CD4-positive, alpha-beta T cell treated with Interleukin-17A for 4 hours (primary cell): ENCODE results near the gene SERF2.

Experiments
- DNase-seq: peaks from one replicate; pipeline ENCODE4 v3.0.0-alpha.2; 2020; ENCODE audit warnings: mixed read lengths

The SERF2 gene

GRCh38 chr15:43791993-43792760 is at the start of gene SERF2:
TSS of gene SERF2 (plus strand) at chr15:43792320. CDS start at chr15:43792377, 57 bp downstream.
- peak; percentile 100 for DNase-seq

GRCh38 chr15:43746245-43746902 is 45.7 kb upstream of the SERF2 start, which contains the start of gene PDIA3:
TSS of gene PDIA3 (plus strand) at chr15:43746438. CDS start at chr15:43746540, 102 bp downstream.
- DNase-seq, result peak; percentile 86

GRCh38 chr15:43746903-43747309 is 45.2 kb upstream of the SERF2 start:
- DNase-seq, result peak; percentile 25

GRCh38 chr15:43748376-43748775 is 43.7 kb upstream of the SERF2 start:
- DNase-seq, result peak; percentile 3

DNA sequence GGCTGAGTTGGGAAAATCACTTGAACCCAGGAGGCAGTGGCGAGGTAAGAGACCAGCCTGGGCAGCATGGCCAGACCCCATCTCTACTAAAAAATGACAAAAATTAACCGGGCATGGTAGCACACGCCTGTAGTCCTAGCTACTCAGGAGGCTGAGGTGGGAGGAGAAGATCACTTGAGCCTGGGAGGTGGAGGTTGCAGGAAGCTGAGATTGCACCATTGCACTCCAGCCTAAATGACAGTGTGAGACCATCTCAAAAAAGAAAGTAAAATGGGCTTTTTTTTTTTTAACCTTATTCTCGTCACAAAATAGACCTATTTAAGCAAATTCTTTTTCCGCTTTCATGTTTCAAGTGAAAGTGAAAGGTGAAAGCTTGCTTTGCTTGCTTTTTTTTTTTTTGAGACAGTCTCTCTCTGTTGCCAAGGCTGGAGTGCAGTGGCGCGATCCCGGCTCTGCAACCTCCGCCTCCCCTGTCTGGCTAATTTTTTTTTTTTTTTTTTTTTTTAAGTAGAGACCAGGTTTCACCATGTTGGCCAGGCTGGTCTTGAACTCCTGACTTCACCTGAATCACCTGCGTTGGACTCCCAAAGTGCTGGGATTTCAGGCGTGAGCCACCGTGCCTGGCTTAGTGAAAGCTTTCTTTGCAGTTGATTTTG is 42.3 kb upstream of the SERF2 start:
- peak; percentile 44 for DNase-seq

DNA sequence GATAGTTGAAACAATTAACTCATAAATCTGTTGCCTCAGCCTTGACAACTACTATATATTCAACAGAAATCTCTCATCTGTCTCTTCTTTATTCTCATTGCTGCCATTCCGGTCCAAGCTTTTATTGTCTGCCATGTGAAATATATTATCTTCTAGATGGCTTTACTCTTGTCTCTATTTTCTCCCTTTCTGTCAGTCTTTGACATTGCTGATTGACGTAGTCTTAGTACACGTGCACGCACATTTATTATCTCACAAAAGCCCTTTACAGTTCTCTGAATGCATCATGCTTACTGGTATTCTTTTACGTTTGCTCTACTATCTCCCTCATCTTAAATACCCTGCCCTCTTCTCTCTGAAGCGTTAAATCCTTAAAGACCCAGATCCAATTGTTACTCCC is 40.2 kb upstream of the SERF2 start:
- DNase-seq, result no peak

- DNase-seq, result no peak
Measured at GRCh38 chr15:43762824-43763223, 29.3 kb upstream of the SERF2 start.

GRCh38 chr15:43763819-43764446 is 28.2 kb upstream of the SERF2 start:
- no peak for DNase-seq

DNA sequence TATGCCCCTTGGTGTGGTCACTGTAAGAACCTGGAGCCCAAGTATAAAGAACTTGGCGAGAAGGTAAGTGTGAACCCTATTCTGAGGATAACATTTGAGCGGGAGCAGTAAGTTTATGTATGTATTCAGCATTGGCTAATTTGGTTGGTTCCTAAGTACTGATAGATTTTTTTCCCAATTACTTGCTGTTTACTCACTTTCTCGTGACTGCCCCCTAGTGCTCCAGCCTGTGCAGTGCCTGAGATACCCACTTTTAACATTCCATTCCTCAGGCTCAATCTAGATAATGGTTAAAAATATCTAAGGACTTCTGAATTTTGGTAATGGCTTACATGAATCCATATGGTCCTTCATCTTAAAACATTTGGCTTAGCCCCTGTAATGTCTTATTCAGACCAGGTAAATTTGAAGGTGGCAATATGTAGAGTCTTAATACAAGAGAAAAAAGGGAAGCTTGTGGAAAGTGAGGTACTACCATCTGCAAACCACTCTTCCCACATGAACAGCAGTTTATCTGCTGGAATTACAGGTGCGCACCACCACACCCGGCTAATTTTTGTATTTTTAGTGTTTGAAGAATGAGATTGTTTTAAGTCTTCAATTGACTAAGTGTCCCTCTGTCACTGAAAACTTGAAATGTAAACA is 22.4 kb upstream of the SERF2 start:
- peak; percentile 78 for DNase-seq

DNA sequence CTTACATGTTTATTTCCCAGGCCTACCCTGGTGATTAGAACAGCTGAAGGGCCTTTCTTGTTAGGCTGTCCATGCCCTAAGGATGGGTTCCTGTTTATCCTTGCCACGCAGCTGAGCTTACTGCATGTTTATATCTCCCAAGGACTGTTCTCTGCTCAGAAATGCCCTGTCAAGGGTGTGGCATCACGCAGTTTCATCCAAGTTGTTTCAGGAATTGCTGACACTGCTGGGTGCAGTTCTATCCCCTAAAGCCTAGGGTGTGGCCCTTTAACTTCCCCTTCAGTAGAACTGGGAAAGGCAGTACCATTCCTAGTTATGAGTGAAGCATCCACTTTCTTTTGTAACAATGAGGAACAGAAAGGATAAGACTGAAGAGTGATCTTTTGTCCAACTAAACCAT is 20.3 kb upstream of the SERF2 start:
- DNase-seq, result no peak

- no peak for DNase-seq
Measured at GRCh38 chr15:43772624-43773023, 19.5 kb upstream of the SERF2 start.

GRCh38 chr15:43774062-43774461 is 18.1 kb upstream of the SERF2 start:
- DNase-seq, result no peak

DNA sequence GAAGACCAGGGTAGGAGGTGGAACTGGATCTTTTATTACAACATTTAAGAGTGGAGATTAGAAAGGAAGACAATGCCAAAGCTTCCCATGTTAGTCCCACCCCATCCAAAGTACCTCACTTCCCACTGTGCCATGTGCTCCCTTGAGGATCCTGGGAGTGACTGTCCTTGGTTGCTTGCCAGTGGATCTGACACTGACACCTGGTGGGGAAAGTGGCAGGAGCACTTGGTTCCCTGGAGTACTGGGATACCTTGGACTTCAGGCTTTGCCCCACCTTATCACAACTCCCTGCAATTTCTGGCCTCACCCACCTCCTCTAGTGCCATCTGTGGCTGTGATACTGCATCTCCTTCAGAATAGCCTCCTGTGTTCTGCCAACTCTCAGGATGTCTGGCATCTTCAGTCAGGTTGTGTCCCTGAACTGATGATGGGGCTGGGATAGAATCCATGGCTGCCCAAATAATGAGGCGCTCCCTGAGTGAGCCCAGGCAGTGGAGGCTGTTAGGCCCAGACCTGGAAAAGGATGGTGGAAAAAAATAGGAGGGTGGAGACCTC is 16.6 kb upstream of the SERF2 start:
- DNase-seq, result no peak

DNA sequence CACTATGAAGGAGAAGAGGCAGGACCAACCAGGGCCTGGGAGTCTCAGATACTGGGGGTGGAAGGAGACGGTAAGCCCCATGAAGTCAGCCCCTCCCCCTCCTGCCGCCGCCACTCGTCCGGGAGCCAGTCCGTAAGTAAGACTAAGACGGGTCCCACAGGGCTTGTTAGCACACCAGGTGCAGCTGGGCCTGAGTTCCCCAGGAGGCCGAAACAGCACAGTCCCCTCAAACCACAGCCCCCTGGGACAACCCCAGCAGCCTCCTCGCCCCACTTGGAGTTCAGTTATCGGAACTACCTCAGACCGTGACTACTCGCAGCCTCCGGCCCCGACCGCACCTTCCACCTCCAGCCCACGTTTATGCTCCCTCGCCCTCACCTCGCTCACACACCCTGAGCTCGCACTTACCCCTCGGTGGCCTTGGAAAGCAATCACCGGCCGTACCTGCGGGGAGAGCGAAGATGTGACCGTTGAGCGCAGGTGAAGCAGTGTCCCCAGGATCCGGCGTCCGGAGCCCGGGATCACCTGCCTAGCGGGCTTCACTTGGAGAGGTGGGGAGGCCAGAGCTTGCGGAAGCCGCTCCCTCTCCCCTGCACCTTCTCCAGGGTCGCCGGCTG is 15.9 kb upstream of the SERF2 start:
- DNase-seq, result peak; percentile 22

DNA sequence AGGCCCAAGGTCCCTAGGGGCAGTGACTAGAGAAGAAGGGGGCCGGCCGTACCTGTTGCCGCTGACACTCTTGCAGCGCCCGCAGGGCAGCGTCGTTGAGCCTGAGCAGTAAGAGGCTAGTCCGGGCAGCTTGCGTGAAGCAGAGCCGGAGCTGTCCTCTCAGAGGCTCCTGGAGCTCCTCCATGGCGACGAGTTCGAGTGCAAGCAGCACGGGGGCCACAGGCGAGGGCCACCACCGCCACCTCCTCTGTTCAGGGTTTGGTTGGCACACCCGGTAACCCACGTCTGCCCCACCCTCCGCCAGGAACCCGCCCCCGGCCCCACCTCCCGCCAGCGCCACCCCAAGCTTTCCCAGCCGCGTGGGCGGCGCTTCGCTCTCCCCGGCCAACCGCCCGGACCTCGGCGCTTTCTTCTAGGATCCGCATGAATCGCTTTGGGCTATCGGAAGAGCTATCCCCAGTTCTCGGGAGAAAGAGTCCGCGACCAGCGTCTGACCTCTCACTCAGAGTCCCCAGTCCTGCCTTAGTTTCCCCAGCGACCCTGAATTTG is 15.3 kb upstream of the SERF2 start, which contains the start of gene ELL3:
Gene ELL3 (minus strand): TSS at position 249 of the 549 bp plus-strand sequence. CDS start 65 bp downstream, at position 184.
- DNase-seq, result peak; percentile 91

DNA sequence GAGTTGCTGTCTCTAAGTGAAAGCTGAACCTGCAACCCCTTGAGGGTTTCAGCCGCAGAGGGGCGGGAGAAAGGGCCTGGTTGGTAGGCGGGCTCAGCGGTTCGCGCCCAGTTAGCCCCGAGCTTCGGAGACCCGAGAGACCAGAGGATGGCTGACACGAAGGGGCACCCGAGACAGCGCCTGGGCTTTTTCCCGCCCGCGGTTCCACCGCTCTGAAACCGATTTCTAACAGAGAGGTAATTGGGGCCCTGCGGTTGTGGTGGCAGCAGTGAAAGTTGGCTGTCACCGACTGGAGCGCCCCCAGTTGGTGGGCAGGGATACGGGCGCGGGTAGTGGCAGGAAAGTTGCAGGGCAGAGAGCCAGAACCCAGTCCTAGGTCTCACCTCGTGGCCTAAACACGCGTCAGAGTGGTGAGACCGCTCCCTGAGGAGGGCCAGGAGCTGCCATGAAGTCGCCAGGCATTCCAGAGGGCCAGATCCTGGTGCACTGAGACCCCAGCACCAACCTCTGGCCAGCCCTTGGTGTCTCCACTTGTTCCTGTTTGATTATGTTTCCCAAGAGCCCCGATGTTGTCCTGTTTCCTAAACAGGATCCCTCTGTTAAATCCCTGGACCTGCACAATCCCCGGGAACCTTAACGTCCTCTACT is 14.7 kb upstream of the SERF2 start:
- DNase-seq, result peak; percentile 83

GRCh38 chr15:43779016-43779415 is 13.1 kb upstream of the SERF2 start:
- no peak for DNase-seq

GRCh38 chr15:43789409-43789808 is 2.7 kb upstream of the SERF2 start:
- DNase-seq, result no peak

DNA sequence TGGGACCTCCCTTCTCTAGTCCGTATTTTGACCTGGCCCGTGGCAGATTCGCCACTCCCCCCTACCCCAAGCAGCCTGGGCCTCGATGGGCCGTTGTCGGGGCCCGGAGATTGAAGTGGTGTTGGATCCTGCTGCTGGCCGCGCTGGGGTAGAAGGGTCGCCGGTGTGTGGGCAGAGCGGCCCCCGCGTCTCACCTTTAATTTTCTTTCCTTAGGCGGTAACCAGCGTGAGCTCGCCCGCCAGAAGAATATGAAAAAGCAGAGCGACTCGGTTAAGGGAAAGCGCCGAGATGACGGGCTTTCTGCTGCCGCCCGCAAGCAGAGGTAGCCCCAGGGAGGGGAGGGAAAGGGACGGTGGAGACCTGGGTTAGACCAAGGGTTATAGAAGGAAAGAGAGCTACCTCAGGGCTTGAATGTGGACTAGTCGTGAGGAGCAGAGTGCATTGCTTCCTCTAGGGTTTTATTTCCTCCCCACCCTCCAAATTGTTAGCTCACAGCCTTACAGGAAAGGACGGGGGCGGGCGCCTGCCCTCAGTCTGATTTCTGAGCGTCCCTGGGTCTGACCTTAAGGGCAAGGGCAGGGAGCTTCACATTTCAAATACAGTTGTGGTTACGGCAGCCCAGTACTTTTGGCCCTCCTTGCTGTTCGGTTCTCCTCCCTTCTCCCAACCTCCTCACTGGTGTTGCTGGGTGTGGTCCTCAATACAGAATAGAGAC is 799 bp downstream of the SERF2 start:
- peak; percentile 28 for DNase-seq

- no peak for DNase-seq
Measured at GRCh38 chr15:43793647-43794046, 1.5 kb downstream of the SERF2 start.
